HG02884 (cell line): Measurements from ENCODE around the gene SYT1.

Experiments
- ATAC-seq: cut with Tn5 transposase; IDR thresholded peaks from one replicate; pipeline ENCODE4 v1.9.1; 2021; ENCODE audit warnings: mild to moderate bottlenecking, moderate library complexity; ENCODE audit not compliant: unreplicated experiment

The SYT1 gene

DNA sequence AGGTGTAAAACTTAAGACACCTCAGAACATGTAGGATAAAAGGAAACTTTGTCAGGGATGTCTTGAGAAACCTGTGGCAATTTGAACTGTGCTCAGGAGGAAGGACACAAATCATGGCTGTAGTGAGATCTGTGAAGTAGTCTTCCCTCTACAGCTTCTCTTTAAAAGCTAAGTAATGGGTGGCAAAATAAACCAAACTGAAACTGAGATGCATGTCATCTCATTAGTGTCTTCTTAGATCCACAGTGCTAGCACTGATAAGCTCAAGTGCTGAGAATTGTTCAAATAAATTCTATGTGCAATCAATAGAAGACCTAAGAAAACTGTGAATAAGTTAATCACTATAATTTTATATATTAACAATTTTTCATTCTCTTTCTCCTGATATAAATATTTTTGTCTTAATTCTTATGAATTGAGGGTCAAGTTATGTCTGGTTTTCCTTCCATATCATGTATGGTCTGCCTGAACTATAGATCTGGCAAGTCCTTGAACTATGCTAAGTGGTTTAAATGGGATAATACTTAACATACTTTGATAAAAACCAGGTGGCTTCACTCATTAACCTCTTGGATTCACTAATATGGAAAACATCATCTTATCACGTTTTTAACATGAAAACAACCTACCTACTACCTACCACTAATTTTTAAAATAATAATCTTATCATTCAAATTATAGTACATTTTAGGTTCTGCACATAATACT lies 27.2 kb downstream of the SYT1 start:
- no peak for ATAC-seq

DNA sequence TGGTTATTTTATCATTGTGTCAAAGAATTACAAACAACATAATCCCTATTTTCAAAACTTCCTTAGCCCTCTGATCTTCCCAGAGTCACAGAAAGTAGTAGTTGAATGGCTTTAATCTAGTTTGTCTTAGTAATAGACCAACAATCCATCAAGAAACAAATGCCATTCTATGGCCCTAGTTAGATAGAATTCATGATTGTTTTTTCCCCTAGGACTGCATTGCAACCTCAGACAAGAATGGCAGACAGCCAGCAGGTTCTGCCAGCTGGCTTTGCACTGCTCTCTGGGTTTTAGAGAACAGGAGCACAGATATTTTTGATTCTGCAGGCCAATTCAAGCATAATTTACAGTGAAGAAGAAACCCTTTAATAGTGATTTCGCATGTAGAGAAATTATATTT lies 33.8 kb downstream of the SYT1 start:
- no peak for ATAC-seq

DNA sequence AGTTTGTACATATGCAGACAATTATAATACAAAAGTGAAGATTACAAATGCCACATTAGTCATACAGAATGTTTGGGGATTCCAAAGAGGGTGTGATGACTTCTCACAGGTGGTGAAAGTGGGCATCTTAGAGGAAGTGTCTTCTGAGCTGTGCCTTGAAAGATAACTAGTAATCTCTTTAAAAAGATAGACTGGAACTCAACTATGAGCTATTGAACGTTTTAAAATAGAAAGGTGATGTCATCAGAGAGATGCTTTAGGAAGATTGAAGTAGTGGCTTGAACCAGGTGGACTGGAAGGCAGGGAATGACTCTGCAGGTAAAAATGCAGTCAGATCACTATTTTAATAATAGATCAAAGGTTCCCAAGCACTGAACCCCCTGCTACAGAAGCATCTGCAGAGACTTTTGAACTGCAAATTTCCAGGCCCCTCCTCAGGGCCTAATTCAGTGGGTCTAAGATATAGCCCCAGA lies 50.3 kb downstream of the SYT1 start:
- ATAC-seq = no peak

- no peak for ATAC-seq
Measured at GRCh38 chr12:78916845-78917480, 52.4 kb downstream of the SYT1 start.

DNA sequence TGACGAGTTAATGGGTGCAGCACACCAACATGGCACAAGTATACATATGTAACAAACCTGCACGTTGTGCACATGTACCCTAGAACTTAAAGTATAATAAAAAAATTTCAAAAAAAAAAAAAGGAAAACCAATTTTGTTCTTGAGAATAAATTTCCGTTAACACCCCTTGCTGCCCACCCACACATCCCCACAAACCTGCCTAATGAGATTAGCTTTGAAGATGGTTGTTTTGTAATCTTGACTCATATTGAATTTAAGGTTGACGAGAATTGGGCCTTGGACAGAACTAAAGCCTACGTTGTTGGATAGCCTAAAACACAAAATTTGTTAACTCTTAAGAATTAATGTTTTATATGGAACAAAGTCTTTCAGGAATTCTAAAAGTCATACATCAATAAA lies 52.9 kb downstream of the SYT1 start:
- ATAC-seq = no peak

GRCh38 chr12:78918268-78918667 lies 53.7 kb downstream of the SYT1 start:
- no peak for ATAC-seq

- no peak for ATAC-seq
Measured at GRCh38 chr12:78928200-78929074, 63.9 kb downstream of the SYT1 start.

DNA sequence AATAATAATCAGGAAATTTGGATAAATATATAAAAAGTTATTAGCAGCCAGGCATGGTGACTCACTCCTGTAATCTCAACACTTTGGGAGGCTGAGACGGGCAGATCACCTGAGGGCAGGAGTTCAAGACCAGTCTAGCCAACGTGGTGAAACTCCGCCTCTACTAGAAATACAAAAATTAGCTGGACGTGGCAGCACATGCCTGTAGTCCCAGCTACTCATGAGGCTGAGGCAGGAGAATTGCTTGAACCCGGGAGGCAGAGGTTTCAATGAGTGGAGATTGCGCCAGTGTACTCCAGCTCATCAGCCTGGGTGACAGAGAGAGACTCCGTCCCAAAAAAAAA lies 64.5 kb downstream of the SYT1 start:
- ATAC-seq = no peak

DNA sequence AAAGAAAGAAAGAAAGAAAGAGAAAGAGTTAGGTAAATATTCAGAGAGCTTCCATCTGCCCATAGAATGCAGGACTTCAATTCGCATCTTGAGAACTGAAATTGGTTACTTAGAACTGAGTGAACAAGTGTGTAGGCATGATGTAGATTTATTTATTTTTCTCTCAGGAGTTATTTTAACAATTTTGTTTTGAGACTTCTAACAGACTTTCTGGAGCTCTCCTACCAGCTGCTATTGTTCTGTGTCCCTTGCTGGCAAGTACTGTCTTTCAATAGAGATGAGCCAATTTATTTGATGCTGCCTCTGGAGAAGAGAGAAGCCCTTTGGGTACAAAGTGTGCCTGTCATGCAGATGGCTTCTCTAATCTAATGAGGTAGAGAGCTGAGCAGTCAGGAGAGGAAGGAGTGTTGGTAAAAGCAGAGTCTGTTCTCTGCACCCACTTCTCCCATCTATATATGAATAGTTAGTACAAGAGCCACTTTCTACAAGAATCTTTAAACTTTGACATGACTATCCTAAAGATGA lies 67.0 kb downstream of the SYT1 start:
- ATAC-seq = no peak

GRCh38 chr12:78933014-78933413 lies 68.4 kb downstream of the SYT1 start:
- no peak for ATAC-seq

DNA sequence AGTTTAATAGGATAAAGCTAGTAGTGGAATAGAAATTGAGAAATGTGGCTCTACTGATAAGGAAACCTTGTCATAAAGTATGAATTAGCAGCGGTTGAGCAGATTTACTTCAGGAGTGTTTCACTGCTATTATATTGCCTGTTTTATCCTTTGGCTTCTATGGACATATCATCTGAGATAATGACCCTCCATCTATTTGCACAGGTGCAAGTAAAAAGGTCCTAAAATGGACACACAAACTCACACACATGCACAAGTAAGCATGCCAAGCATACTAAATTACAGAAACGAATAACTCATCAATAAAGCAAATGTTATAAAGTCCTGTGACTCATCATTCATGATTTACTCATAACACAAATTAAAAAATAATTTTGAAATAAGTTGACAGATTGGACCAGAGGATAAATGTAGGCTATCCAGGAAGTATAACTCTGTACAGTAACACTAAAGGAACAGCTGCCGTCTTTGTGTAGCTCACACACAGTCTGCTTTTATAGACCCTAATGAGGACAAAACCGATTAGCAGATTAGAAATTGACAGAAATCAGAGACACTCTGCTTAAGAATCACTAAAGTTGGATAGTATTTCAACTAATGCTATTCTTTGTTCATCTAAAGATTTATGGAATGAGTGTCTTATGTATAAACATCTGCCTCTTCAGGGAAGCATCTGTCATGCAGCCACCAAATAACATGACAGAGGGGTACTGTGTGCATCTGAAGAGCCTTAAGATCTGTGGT lies 73.9 kb downstream of the SYT1 start:
- no peak for ATAC-seq

DNA sequence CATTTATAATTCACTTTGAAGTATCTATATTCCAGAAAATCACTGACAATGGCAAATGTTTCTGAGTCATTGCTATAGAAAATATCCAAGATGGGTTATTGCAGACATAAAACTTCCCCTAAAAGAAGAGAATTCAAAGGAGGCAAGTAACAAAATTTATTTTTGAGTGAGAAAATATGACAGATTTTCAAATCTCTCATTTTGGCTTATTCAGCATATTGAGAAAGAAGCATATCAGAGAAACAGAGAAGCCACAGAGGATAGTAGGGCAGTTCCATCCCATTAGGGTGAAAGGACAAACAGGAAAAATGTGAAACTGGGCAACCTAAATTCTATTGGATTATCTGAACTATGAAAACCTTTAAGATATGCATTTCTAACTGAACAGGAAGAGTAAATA lies 85.0 kb downstream of the SYT1 start:
- no peak for ATAC-seq

GRCh38 chr12:78951803-78952551 lies 87.4 kb downstream of the SYT1 start:
- ATAC-seq = no peak

DNA sequence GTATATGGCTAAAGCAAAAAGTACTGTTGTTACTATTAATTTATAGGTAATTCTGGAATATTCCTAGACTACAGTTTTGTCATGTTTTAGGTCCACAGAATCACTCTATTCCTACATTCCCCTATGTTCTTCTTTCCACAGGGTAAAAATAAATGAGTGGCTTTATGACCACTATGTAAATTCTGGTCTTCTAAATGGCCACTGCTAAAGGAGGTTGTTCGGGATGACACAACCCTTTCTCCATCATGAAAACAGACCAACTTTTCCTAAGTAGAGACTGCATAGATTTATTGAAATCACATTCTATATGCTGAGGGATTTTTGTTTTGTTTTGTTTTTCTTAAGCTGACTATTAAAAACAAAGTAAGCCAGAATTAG lies 88.0 kb downstream of the SYT1 start:
- ATAC-seq = no peak

- ATAC-seq = no peak
Measured at GRCh38 chr12:78958941-78959340, 94.4 kb downstream of the SYT1 start.

- ATAC-seq = no peak
Measured at GRCh38 chr12:78959556-78959955, 95.0 kb downstream of the SYT1 start.

DNA sequence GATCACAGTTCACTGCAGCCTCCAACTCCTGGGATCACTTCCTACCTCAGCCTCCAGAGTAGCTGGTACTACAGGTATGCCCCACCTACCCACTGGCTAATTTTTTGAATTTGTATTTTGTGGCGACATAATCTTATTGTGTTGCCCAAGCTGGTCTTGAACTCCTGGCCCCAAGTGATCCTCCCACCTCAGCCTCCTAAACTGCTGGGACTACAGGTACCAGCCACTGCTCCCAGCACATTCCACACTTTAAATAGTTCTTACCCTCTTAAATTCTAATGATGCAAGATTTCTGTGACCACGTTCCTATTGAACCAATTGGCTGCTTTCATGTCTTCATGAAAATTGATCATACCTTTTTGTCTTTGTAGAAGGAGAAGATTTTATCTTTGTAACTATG lies 96.6 kb downstream of the SYT1 start:
- ATAC-seq = no peak

DNA sequence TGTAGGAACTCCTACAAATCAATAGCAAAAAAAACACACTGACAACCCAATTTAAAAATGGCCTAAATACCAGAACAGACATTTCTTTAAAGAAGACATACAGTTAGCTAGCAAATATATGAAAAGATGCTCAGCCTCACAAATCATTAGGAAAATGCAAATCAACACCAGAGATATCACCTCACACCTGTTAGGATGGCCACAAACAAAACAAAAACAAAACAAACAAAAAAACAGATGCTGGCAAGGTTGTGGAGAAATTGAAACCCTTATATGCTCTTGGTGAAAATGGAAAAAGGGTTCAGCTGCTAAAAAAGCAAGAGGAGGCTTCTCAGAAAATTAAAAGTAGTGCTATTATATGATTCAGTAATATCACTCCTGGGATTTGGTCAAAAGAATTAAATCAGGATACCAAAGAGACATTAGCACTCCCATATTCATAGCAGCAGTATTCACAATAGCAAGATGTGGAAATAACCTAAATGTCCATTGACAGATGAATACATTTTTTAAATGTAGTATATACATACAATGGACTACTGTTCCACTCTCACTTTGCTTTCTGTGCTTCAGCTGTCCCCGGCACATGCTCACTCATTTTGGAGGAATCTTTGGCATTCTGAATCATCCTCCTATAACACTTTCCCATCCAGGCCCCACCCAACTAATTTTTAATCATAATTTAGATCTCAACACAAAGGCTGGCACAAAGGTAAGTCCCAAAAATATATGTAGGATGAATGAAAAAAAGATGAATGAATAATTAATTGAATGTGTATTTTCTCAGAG lies 99.1 kb downstream of the SYT1 start:
- no peak for ATAC-seq

GRCh38 chr12:78964521-78964920 lies 99.9 kb downstream of the SYT1 start:
- ATAC-seq = no peak
